MV-4-11 (cell line): ENCODE measurements around the gene EIF4H.
A peak's percentile ranks its signal among the peaks of the same experiment; 100 is the strongest.
"Not testable (repeated sequence)": the region's sequence is repeated elsewhere in the genome, so short reads cannot be mapped to it uniquely, and the experiment has no call there.

Experiments used
- DNase-seq: peaks from one replicate; lab custom pipeline; 2025; lab: John Stamatoyannopoulos, UW

The EIF4H gene

GRCh38 chr7:74173866-74174605, at the start of gene EIF4H:
Gene EIF4H, plus strand, starts transcription at chr7:74174356. Its CDS starts 28 bp downstream, at chr7:74174384.
- DNase-seq = peak; percentile 86

GRCh38 chr7:74126220-74126880, 47.8 kb upstream of the EIF4H start:
- no peak for DNase-seq

- no peak for DNase-seq
Observed at GRCh38 chr7:74129887-74130286, 44.3 kb upstream of the EIF4H start.

DNA sequence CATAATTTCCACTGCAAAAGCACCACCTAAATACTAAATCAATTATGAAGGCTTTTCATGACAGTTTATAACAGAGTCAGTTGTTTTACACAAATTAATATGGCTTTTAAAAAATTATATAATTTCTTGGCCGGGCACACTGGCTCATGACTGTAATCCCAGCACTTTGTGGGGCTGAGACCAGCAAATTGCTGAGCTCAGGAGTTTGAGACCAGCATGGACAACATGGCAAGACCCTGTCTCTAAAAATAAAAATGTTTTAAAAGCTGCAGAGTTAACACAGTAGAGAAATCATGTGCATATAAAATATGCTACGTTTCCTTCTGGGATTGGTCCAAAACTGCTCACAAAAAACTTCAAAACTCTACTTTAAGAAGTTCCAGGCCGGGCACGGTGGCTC, 43.6 kb upstream of the EIF4H start:
- no peak for DNase-seq

DNA sequence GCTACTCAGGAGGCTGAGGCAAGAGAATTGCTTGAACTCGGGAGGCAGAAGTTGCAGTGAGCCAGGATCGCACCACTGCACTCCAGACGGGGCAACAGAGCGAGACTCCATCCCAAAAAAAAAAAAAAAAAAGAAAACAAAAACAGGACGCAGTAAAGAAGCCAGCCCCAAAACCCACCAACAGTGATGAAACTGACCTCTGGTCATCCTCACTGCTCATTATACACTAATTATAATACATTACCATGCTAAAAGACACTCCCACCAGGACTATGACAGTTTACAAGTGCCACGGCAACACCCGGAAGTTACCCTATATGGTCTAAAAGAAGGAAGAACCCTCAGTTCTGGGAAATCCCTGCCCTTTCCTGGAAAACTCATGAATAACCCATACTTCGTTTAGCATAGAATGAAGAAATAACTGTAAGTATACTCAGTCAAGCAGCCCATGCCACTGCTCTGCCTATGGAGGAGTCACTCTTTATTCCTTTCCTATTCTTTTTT, 40.0 kb upstream of the EIF4H start:
- DNase-seq = peak; percentile 99

- DNase-seq = no peak
Observed at GRCh38 chr7:74138334-74138867, 35.8 kb upstream of the EIF4H start.

DNA sequence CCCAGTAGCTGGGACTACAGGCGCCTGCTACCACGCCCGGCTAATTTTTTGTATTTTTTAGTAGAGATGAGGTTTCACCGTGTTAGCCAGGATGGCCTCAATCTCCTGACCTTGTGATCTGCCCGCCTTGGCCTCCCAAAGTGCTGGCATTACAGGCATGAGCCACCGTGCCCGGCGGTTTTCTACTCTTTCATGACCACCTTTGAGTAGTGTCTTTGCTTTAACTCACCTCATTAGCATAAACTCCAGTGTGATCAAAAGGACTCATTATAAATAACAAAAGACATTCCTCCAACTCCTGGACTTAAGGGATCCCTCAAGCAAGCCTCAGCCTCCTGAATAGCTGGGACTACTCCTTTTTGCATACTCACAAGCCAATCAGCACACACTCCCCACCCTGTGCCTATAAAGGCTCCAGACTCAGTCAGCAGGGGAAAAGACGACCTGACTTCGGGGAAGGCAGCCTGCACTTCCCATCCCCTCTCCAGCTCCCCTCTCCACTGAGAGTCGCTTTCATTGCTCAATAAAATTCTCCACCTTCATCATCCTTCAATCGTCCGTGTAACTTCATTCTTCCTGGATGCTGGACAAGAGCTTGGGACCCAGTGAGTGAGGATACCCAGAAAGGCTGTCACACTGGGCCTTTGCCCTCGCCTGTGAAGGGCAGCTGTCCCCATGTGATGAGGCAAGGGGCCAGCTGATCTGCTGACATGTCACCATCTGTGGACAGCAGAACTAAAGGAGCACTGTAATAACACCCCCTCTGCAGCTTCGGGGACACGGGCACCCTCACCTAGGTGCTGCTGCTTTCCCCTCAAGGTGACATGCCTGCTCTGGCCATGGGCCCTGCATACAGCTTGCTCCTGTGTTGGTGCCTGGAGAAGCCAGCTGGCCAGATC, 35.0 kb upstream of the EIF4H start:
- DNase-seq = no peak

DNA sequence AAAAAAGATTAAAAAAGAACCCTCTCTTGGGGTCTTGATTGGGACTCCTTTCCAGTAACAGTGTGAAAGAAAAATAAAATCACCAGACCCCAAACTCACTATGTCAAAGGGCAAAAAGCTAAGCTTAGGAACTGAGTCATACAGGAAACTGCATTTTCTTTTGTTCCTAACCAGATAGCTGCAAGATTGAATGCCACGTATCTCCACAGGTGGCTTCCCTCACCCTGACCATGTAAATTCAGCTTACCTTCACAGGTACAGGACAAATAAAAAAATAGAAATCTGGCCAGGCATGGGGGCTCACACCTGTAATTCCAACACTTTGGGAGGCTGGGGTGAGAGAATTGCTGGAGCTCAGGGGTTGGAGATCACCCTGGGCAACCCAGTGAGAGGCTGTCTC, 32.5 kb upstream of the EIF4H start:
- DNase-seq = no peak

- DNase-seq = no peak
Observed at GRCh38 chr7:74143383-74143782, 30.8 kb upstream of the EIF4H start.

DNA sequence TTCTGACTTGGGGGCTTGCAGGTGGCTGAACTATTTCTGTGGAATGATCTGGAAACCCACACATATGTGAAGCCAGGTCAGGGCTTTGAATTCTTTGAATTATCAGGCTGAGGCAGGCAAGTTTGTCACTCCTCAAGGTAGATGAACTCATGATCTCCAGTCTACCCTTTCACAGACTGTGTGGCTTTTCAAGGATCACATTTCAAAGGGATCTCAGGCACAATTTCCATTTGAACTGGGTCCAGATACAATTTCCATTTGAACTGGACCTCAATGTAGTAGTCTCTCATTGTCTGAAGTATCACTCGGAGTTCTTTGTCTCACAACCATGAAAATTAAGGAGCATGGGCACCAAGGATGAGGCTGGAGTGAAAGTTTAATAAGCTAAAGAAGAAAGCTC, 25.7 kb upstream of the EIF4H start:
- DNase-seq = no peak

- DNase-seq = no peak
Observed at GRCh38 chr7:74149071-74149470, 25.1 kb upstream of the EIF4H start.

DNA sequence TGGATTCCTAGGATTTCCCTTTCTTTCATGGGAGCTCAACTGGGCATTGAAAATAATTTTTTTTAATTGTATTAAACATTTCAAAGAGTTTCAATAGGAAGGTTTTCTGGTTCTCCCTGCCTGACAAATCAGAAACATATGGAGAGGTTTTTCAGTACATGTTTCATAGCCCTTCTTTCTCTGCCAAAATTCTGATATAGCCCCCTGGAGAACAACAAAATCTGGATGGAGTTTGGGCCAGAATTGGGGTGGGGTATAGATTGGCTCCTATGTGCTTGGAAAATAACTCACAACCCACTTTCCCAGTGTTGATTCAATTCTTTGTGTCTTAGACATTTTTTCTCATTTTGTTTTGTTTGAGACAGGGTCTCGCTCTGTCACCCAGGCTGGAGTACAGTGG, 24.6 kb upstream of the EIF4H start:
- no peak for DNase-seq

- DNase-seq = no peak
Observed at GRCh38 chr7:74153736-74154135, 20.4 kb upstream of the EIF4H start.

- no peak for DNase-seq
Observed at GRCh38 chr7:74155810-74156395, 18.3 kb upstream of the EIF4H start.

DNA sequence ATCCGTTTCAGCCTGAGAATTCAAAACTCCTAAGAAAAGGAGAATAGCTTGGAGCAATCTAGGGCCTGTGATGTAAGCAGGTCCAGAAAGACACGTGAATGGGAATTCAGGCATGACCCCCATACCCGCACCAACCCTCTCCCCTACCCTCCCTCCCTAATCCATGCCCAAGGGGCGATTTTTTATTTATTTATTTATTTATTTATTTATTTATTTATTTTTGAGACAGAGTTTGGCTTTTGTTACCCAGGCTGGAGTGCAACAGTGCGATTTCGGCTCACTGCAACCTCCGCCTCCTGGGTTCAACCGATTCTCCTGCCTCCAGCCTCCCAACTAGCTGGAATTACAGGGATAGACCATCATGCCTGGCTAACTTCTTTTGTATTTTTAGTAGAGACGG, 16.6 kb upstream of the EIF4H start:
- DNase-seq = no peak

DNA sequence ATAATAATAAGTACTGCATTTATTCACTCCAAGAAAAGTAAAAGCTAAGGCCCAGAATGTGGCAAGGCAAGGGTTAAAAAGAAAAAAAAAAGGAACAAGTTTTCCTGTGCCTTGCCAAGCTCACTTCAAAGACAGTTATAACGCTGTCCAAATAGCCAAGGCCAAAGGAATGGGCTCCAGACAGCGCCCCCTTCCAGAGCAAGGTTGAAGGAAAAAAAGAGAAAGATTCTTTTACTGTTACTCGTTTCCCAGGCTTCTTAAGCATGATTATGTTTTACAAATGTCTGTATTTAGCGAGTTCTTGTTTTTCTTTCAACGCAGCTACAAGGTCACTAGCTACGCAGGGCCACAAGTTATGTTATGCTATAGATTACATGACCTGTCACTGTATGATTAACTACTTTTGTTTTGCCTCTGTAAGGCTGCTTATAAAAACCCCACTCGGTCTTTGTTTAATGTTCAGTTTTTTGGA, 9.1 kb upstream of the EIF4H start:
- peak; percentile 34 for DNase-seq

GRCh38 chr7:74165867-74166593, 8.1 kb upstream of the EIF4H start:
- DNase-seq = no peak

GRCh38 chr7:74167324-74167723, 6.8 kb upstream of the EIF4H start:
- not testable (repeated sequence) for DNase-seq

DNA sequence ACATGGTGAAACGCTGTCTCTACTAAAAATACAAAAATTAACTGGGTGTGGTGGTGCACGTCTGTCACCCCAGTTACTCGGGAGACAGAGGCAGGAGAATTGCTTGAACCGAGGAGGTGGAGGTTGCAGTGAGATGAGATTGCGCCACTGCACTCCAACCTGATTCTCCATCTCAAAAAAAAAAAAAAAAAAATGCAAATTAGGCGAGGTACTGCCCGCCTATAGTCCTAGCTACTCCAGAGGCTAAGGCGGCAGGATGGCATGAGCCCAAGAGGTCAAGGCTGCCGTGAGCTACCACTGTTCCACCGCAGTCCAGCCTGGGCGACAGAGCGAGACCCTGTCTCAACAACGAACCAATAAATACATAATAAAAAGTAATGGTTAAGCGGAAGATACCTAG, 1.1 kb upstream of the EIF4H start:
- DNase-seq = no peak

DNA sequence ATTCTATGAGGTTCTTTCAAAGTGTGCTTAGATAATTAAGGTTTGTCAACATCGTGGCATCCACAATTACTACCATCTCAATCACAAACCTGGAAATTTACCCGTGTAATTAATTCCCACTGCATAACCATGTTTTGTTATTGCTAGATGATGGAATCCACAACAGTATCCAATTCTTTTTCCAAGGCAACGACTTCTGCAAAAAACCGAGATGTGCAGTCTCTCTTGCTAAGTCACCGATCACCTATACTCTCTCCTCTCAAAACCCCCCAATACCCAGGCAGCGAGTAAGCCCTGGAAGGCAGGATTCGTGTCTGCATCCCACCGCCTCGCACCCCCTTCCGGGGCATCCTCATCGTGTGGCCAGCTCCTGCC, 678 bp upstream of the EIF4H start:
- no peak for DNase-seq

DNA sequence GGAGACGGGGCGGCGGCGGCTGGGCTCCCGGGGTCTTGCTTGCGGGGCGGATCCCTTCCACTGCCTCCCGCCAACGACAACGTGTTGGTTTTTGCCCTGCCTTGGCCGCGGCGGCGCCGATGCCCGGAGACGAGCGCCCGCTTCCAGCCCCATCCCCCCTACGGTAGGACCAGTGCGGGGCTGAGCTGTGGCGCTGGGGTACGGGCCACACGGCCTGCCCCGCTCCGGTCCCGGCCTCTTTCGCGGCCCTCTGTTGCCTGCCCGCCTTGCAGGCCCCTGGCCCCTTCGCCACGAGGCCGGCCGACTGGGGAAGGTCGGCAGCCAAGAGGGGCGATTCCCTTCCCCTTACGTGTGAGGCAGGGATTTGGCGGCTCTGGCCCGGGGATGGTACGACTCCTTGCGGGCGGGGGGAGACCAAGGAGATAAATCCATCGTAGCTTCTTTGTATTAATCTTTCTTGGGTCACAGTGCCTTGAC, 488 bp downstream of the EIF4H start:
- no peak for DNase-seq
